ENCODE results near the gene SLC25A31.

GRCh38 chr4:127771535-127772275 lies 41.5 kb downstream of the SLC25A31 start:
- TF ChIP-seq EZH2 (IDR thresholded peaks at IDR 0.05; ENCODE audit: low read length): no peak
- TF ChIP-seq, protein P1, sequence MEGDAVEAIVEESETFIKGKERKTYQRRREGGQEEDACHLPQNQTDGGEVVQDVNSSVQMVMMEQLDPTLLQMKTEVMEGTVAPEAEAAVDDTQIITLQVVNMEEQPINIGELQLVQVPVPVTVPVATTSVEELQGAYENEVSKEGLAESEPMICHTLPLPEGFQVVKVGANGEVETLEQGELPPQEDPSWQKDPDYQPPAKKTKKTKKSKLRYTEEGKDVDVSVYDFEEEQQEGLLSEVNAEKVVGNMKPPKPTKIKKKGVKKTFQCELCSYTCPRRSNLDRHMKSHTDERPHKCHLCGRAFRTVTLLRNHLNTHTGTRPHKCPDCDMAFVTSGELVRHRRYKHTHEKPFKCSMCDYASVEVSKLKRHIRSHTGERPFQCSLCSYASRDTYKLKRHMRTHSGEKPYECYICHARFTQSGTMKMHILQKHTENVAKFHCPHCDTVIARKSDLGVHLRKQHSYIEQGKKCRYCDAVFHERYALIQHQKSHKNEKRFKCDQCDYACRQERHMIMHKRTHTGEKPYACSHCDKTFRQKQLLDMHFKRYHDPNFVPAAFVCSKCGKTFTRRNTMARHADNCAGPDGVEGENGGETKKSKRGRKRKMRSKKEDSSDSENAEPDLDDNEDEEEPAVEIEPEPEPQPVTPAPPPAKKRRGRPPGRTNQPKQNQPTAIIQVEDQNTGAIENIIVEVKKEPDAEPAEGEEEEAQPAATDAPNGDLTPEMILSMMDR (optimal IDR thresholded peaks at IDR 0.05 in 1 of 3, IDR thresholded peaks at IDR 0.05 in 1 of 3, conservative IDR thresholded peaks at IDR 0.05 in 1 of 3; ENCODE audit: extremely low read depth in 1 of 3, insufficient read depth in 2 of 3, low read length in 3 of 3): no peak

All from keratinocyte (primary cell).